ENCODE measurements around the gene CISH. TPM values are rescaled to one million over a fixed set of nuclear protein-coding genes. Genes with fewer than 3 reads are reported as not detected.

Gene CISH
- total and polyA plus RNA-seq, 2 of the 4 experiments (the other 2 are of a cell fraction): 0.90 to 4.0 TPM

DNA sequence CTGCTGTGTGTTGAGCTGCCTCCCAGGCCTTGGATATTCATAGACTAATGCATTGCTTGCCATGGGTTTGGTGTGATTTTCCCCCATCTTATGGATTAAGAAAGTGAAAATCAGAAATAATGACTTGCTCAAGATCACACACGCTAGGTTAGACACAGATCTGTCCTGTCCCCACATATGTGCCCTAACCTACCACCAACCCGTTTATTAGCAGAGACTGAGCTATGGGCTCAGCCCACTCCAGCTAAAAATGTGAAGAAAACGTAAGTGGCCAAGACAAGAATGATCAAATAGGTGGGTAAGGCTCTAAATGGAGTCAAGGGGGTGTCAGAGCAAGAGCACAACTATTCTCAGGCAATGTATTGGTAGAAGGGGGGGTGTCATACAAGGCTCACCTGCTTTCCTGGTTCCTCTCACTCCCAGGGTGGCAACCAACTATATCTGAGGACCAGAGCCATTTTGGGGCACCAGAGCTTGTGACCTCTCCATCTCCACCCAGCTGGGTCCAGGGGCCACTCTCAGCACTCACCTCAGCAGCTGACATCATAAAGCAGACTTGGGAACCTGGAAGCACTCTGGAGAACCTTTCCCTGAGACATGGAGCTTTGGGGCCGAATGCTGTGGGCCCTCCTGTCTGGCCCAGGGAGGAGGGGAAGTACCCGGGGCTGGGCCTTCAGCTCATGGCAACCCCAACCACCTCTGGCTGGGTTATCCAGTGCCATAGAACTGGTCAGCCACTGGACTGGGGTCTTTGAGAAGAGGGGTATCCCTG, 40.9 kb downstream of the CISH start:
- CTCF ChIA-PET: interaction anchor here (1.9 to 2.5 kb wide), 3 partner anchors 39 to 43 kb away, joined by 5 to 20 read pairs (median 6); partner anchors contain the start of gene CISH
- BruUV-seq (replicated peaks): no TSS peak
- no peak overlapping the region for H2BK120ac ChIP-seq (ENCODE audit: low read depth, low read length)
- no peak overlapping the region for H3K56ac ChIP-seq (ENCODE audit: extremely low read depth, insufficient read depth, low read length)
- no peak overlapping the region for H4K91ac ChIP-seq (ENCODE audit: insufficient read depth, low read depth, low read length)
- H4K8ac ChIP-seq (ENCODE audit: low read depth in 2 of 2, low read length in 2 of 2): peak overlapping the region in 1 of 2 experiments; percentile 69; a peak in 2 of 4 replicates
- H3K4me3 ChIP-seq (ENCODE audit: insufficient read depth, low read depth, low read length): no peak overlapping the region
- no peak for DNase-seq
- H3K9me3 ChIP-seq (ENCODE audit: control insufficient read depth, insufficient read depth, low read length): no peaks in the 10 kb centered on the region
- POLR2A ChIA-PET (ENCODE audit: unreplicated experiment): no interaction called here
- H2AK5ac ChIP-seq (ENCODE audit: low read depth, low read length): peak overlapping the region; percentile 77
- peaks cover 5% of the 10 kb centered on the region for H3K4me1 ChIP-seq (ENCODE audit: control insufficient read depth, insufficient read depth, low read length)
- peaks cover 18 to 45% of the 10 kb centered on the region in 2 experiments; a peak in 3 of 4 replicates for H3K79me1 ChIP-seq (ENCODE audit: low read depth in 1 of 2, low read length in 2 of 2)
- no peaks in the 10 kb centered on the region for H3K27me3 ChIP-seq (ENCODE audit: control insufficient read depth, insufficient read depth, low read length)
- WGBS, 2 experiments (ENCODE audit: extremely low coverage in 2 of 2, insufficient read length in 1 of 2): no CpG with 5 or more reads among the region's 5 CpGs
- H3K18ac ChIP-seq (ENCODE audit: low read depth, low read length): no peak overlapping the region
- 0 out of 2 replicates have a peak overlapping the region, but pooled peaks have one; percentile 44 for H3K14ac ChIP-seq (replicated peaks; ENCODE audit: low read depth, low read length)
- no peak overlapping the region for H4K5ac ChIP-seq (ENCODE audit: low read depth, low read length)
- in situ Hi-C loops (cut with MboI; ENCODE audit: low sequenced_read_pairs) (loop anchor here (5.0 kb wide), 2 partner anchors 42 to 802 kb away; partner anchors contain the start of gene CISH), dilution Hi-C loops (cut with HindIII; ENCODE audit: low sequenced_read_pairs, unreplicated experiment) (no loop called here), intact Hi-C loops (cut with micrococcal nuclease) (no loop called here)
- H3K4me2 ChIP-seq (ENCODE audit: low read depth, low read length): peak overlapping the region; percentile 91
- H3K23ac ChIP-seq (ENCODE audit: low read depth, low read length): 0 out of 2 replicates have a peak overlapping the region, but pooled peaks have one; percentile 72
- 0 out of 2 replicates have a peak overlapping the region, but pooled peaks have one; percentile 36 for H3K4ac ChIP-seq (ENCODE audit: low read depth, low read length)
- ATAC-seq (ENCODE audit: low read depth): no peak
- H3K9ac ChIP-seq (ENCODE audit: low read depth, low read length): peak overlapping the region; percentile 46; the same call in 1 of the 2 replicates
- no peak overlapping the region for H2BK5ac ChIP-seq (ENCODE audit: low read depth, low read length, poor library complexity, severe bottlenecking)
- H2BK20ac ChIP-seq (ENCODE audit: low read depth, low read length): no peak overlapping the region
- peaks cover 11% of the 10 kb centered on the region; the same call in 1 of the 2 replicates for H3K36me3 ChIP-seq (ENCODE audit: control insufficient read depth, insufficient read depth, low read length)
- H3K9me1 ChIP-seq (ENCODE audit: insufficient read depth, low read length): peaks cover 12% of the 10 kb centered on the region
- H4K20me1 ChIP-seq (ENCODE audit: insufficient read depth, low read length): no peaks in the 10 kb centered on the region
- H2AFZ ChIP-seq (replicated peaks; ENCODE audit: low read length, poor library complexity): no peak overlapping the region
- no peak overlapping the region for H2AK9ac ChIP-seq (replicated peaks; ENCODE audit: low read depth, low read length, poor library complexity)
- H3K27ac ChIP-seq (ENCODE audit: insufficient read depth, low read length): no peak overlapping the region
- H2BK15ac ChIP-seq (ENCODE audit: low read depth, low read length): no peak overlapping the region
- TF ChIP-seq CEBPB (IDR thresholded peaks at IDR 0.05; ENCODE audit: low read depth, low read length) (no peak), CHD1 (IDR thresholded peaks at IDR 0.05; ENCODE audit: low read depth, low read length) (no peak), RCOR1 (IDR thresholded peaks at IDR 0.05; ENCODE audit: insufficient replicate concordance, low read length) (no peak), POLR2A (IDR thresholded peaks at IDR 0.05; ENCODE audit: low read depth, low read length) (no peak), BHLHE40 (IDR thresholded peaks at IDR 0.05; ENCODE audit: low read depth, low read length) (no peak), FOS (IDR thresholded peaks at IDR 0.05; ENCODE audit: low read depth, low read length) (no peak), NFE2L2 (IDR thresholded peaks at IDR 0.05; ENCODE audit: low read depth, low read length) (no peak), RFX5 (IDR thresholded peaks at IDR 0.05; ENCODE audit: low read depth, low read length) (no peak), RAD21 (IDR thresholded peaks at IDR 0.05; ENCODE audit: low read length) (no peak), MXI1 (IDR thresholded peaks at IDR 0.05; ENCODE audit: borderline replicate concordance, low read depth, low read length) (no peak), MAFK (IDR thresholded peaks at IDR 0.05; ENCODE audit: low read depth, low read length) (no peak)
- TF ChIP-seq, protein P1, sequence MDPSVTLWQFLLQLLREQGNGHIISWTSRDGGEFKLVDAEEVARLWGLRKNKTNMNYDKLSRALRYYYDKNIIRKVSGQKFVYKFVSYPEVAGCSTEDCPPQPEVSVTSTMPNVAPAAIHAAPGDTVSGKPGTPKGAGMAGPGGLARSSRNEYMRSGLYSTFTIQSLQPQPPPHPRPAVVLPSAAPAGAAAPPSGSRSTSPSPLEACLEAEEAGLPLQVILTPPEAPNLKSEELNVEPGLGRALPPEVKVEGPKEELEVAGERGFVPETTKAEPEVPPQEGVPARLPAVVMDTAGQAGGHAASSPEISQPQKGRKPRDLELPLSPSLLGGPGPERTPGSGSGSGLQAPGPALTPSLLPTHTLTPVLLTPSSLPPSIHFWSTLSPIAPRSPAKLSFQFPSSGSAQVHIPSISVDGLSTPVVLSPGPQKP (IDR thresholded peaks at IDR 0.05; ENCODE audit: borderline replicate concordance, low read depth, low read length): no peak
- TF ChIP-seq, protein P2, sequence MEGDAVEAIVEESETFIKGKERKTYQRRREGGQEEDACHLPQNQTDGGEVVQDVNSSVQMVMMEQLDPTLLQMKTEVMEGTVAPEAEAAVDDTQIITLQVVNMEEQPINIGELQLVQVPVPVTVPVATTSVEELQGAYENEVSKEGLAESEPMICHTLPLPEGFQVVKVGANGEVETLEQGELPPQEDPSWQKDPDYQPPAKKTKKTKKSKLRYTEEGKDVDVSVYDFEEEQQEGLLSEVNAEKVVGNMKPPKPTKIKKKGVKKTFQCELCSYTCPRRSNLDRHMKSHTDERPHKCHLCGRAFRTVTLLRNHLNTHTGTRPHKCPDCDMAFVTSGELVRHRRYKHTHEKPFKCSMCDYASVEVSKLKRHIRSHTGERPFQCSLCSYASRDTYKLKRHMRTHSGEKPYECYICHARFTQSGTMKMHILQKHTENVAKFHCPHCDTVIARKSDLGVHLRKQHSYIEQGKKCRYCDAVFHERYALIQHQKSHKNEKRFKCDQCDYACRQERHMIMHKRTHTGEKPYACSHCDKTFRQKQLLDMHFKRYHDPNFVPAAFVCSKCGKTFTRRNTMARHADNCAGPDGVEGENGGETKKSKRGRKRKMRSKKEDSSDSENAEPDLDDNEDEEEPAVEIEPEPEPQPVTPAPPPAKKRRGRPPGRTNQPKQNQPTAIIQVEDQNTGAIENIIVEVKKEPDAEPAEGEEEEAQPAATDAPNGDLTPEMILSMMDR (conservative IDR thresholded peaks at IDR 0.05; ENCODE audit: low read depth, low read length): no peak
- TF ChIP-seq, protein P3, sequence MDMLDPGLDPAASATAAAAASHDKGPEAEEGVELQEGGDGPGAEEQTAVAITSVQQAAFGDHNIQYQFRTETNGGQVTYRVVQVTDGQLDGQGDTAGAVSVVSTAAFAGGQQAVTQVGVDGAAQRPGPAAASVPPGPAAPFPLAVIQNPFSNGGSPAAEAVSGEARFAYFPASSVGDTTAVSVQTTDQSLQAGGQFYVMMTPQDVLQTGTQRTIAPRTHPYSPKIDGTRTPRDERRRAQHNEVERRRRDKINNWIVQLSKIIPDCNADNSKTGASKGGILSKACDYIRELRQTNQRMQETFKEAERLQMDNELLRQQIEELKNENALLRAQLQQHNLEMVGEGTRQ (IDR thresholded peaks at IDR 0.05; ENCODE audit: low read depth, low read length): no peak
